Measurements from ENCODE around the gene KRT8.

Gene KRT8

GRCh38 chr12:52904509-52905300, at the start of gene KRT8:
KRT8 (minus strand) TSS chr12:52905076; CDS start chr12:52904981, 95 bp downstream.
- DNase-seq, result peak; percentile 97

GRCh38 chr12:52953181-52953841, 48.4 kb upstream of the KRT8 start:
- peak; percentile 61 for DNase-seq

DNA sequence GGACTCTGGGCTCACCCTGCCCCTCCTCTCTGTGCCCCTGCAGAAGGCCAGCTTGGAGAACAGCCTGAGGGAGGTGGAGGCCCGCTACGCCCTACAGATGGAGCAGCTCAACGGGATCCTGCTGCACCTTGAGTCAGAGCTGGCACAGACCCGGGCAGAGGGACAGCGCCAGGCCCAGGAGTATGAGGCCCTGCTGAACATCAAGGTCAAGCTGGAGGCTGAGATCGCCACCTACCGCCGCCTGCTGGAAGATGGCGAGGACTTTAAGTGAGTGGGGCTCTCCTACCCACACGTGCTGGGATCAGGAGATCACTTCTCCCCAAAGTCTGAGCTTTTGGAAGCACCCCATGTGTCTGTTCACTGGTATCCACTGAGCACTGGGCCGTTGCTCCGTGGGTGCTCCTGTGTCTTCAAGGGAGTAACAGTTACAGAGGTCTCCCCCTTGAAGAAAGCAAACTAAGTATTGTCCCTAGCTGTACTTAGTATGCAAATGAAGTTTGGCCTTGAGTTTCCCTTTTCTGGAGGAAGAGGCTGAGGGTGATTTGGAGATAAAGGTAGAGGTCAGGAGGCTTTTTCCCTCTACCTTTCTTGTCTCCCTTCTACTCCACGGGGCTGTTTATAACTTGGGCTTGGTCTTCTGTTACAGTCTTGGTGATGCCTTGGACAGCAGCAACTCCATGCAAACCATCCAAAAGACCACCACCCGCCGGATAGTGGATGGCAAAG, 47.4 kb upstream of the KRT8 start:
- no peak for DNase-seq

GRCh38 chr12:52951640-52952039, 46.8 kb upstream of the KRT8 start:
- no peak for DNase-seq

DNA sequence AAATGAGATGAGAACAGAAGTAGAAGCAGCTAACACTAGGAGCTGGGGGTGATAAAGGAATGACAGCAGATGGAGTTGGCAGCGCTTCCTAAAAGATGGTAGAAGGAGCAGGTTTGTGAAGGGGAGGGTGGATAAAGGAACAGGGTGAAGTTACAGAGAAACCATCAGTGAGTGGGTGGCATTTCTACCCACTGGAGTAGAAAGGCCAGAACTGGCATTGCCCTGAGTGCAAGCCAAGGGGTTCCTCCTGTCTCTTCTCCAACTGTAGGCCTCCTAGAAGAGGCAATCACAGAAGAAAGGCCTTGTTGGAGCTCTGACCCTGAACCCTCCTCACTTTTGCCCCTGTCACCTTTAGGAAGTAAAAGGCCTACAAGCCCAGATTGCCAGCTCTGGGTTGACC, 46.2 kb upstream of the KRT8 start:
- no peak for DNase-seq

DNA sequence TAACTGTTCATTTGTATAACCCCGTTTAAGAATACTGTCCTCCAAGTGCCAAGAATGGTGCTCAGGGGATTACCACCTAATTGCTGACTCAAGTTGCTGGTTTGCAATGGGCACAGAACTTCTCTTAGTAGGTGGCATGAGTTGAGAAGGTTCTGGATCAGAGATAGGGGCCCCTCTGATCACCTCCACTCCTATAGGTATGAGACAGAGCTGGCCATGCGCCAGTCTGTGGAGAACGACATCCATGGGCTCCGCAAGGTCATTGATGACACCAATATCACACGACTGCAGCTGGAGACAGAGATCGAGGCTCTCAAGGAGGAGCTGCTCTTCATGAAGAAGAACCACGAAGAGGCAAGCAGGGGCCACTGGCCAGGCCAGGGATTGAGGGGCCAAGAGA, 45.7 kb upstream of the KRT8 start:
- DNase-seq, result no peak

DNA sequence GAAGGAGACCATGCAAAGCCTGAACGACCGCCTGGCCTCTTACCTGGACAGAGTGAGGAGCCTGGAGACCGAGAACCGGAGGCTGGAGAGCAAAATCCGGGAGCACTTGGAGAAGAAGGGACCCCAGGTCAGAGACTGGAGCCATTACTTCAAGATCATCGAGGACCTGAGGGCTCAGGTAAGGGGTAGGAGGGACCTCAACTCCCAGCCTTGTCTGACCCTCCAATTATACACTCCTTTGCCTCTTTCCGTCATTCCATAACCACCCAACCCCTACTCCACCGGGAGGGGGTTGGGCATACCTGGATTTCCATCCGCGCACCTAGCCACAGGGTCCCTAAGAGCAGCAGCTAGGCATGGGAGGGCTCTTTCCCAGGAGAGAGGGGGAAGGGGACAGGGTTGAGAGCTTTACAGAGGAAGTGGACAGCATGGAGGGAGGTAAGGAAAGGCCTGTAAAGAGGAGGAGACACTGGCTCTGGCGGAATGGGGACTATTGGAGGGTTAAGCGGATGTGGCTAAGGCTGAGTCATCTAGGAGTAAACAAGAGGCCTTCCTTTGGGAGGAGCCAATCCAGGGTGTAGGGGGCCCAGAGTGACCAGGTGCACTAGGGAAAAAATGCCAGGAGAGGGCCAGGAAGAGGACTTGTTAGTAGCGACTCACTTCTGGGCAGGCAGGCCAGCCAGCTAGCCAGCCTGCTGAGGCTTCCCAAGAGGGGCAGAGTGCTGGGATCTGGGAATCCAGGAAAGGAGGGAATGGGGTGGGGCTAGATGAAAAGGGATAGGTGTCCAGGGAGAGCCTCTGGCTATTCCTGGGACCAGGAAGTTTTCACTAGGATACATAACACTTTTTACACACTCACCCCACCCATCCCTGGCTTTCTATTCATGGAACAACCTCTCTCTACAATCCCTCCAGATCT, 44.8 kb upstream of the KRT8 start:
- DNase-seq, result peak; percentile 92

DNA sequence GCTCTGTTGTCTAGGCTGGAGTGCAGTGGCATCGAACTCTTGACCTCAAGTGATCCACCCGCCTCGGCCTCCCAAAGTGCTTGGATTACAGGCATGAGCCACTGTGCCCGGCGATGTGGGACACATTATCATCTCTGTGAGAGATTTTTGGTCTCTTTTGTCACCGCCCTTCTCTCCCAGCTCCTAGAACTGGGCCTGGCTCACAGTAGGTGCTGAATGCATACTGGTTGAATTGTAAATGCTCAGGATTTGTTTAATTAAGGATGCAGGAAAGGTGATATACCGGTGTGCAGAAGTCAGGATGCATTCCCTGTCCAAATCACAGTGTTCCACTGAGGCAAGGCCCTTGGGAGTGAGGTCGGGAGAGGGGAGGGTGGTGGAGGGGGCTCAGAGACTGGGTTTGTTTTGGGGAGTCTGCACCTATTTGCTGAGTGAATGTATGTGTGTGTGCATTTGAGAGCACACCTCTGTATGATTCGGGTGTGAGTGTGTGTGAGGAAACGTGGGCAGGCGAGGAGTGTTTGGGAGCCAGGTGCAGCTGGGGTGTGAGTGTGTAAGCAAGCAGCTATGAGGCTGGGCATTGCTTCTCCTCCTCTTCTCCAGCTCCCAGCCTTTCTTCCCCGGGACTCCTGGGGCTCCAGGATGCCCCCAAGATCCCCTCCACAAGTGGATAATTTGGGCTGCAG, 43.0 kb upstream of the KRT8 start:
- DNase-seq, result no peak

GRCh38 chr12:52946797-52947547, 42.1 kb upstream of the KRT8 start:
- no peak for DNase-seq

- DNase-seq, result no peak
These were observed 41.5 kb upstream of the KRT8 start for GRCh38 chr12:52946334-52946733.

- DNase-seq, result no peak
These were observed 40.7 kb upstream of the KRT8 start for GRCh38 chr12:52945389-52946232.

DNA sequence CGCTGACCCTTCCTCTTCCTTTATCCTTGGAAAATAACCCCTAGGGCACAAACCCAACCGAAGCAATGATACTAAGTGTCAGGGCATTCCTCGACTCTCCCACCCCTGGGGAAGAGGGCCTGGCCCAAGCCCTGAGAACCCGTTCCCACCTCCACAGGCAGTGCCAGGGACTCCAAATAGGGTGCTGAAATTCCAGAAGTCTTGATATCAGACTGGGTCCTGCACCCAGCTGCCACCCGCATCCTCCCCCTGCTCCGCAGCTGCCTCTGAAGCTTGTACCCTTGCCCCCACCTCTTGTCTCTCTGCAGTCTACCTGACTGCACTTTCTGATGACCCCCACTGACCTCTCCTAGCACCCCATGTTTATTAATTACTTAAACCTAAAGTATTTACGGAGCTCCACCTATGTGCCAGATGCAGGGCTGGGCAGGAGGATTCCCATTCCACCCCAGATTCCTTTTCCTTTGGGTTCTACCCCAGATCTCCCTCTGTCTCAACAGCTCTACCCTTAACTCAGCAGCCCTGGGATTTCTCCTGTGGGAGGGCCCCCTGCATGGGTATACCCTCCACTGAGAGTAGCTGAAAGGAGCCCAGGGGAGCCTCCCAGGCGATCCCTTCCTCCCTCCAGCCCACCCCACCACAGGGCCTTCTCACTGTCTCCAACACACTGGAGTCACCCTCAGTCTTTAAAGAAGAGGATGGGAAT, 40.0 kb upstream of the KRT8 start:
- DNase-seq, result no peak

GRCh38 chr12:52942901-52943181, 38.0 kb upstream of the KRT8 start:
- DNase-seq, result no peak

DNA sequence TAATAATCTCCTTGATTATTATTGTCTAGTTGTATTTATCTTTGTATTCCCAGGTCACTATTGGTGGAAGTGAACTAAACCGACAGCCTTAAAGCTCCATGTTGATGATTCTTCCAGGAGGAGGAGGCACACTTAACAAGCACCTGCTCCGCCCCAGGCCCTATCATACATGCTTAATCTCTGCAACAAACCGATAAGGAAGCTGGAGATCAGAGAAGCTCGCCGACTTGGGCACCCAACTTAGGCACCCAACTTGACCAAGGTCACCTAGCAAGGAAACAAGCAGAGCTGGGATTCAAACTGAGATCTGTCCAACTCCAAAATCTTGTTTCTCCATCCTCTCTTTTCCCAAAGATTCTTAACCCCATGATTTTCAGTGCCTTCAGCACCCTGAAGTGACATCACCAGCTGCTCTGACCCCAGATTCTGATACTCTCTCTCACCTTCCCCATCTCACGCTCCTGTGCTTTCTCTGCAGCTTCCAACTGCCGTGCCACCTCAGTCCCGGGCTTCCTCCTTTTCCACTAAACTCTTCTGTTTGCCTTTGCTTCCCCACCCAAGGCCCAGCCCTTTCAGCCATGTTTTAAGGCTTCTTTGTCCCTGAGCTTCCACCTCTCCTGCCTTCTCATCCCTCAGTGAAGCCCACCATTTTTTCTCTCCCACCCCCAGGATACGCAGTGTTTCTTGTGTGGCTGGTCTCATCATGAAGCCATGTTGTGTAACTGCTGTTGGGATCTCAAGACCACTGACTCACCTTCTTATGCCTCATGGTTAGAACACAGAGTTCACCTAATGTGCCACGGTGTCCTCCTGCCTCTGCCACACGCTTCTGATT, 37.4 kb upstream of the KRT8 start:
- no peak for DNase-seq

- no peak for DNase-seq
These were observed 24.7 kb upstream of the KRT8 start for GRCh38 chr12:52929538-52929937.

DNA sequence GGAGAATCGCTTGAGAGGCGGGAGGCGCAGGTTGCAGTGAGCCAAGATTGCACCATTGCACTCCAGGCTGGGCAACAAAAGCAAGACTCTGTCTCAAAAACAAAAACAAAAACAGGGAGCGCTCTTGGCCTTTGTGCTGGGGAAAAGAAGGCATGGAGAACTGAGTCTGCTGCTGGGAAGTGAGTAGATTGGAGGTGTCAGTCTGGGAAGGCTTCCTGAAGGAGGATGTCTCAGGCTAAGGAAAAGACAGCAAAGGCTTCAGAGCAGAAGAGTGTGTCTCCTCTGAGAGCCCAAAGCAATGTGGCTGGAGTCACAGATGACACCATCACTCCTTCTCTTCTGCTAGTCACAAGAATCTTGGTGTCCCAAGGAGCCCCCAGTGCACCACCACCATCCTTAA, 23.1 kb upstream of the KRT8 start:
- no peak for DNase-seq

DNA sequence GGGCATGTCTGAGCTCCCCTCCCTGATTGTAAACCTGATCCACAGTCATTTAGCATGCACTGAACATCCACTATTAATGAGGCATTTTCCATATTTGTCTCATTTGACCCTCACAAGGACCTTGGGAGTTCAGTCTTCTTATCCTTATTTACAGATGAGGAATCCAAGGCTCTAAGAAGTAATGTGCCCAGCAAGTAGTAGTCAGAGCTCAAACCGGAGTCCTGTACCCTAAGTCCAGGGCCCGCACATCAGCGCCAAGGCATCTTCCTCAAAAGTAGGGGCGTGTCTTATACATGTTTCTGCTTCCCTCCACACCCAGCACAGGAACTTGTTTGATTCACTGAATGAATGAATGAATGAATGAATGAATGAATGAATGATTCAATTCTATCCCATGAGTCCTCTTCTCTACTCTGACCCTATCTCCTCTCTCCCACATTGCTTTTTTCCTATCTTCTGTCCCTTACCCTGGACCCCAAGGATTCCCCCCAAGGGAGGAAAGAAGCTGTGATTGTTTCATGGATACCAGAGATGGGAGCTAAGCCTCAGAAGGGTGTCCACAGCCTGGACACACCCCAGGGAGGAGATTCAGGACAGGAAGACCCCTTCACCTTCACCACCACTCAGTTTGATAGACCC, 21.8 kb upstream of the KRT8 start:
- DNase-seq, result no peak

Measured in NCI-H69 (cell line).